ENCODE data around the gene PCDHA10.
"Not testable (repeated sequence)": the region's sequence is repeated elsewhere in the genome, so short reads cannot be mapped to it uniquely, and the experiment has no call there.

GRCh38 chr5:140834439-140835008, 21.2 kb upstream of the PCDHA10 start:
- not testable (repeated sequence) for TF ChIP-seq POLR2AphosphoS5, POLR2A, CTCF (IDR thresholded peaks at IDR 0.05)
